K562 (cell line): ENCODE data around the gene PHF21B. TPM values are rescaled to one million over a fixed set of nuclear protein-coding genes. Genes with fewer than 3 reads are reported as not detected.

Source experiments
- BRF1 ChIP-seq: IDR thresholded peaks from 3 replicates; pipeline ENCODE4 v1.6.1; 2011; ENCODE audit warnings: borderline replicate concordance, mild to moderate bottlenecking; ENCODE audit not compliant: insufficient read length; ENCODE audit errors: extremely low read depth
- ELF2 ChIP-seq: fragments of 250-450 bp; sonication (Bioruptor Pico); IDR thresholded peaks from 2 replicates; pipeline ENCODE4 v1.5.0; 2021; ENCODE audit warnings: mild to moderate bottlenecking
- GATAD2A ChIP-seq: fragments of 450-650 bp; IDR thresholded peaks from 2 replicates; pipeline ENCODE4 v1.6.1; 2017
- HEY1 ChIP-seq: fragments of 250-450 bp; sonication (Bioruptor Pico); IDR thresholded peaks from 2 replicates; pipeline ENCODE4 v1.5.0; 2020; ENCODE audit warnings: mild to moderate bottlenecking, moderate library complexity, borderline replicate concordance
- ILF3 ChIP-seq: fragments of 450-650 bp; IDR thresholded peaks from 2 replicates; pipeline ENCODE4 v1.6.1; 2018; ENCODE audit warnings: antibody characterized with exemption, mild to moderate bottlenecking, moderate library complexity, borderline replicate concordance
- MED1 ChIP-seq: sonication (generic); formaldehyde crosslinking; IDR thresholded peaks from 2 replicates; pipeline ENCODE4 v1.8.1; 2023; ENCODE audit warnings: missing genetic modification reagents, borderline replicate concordance
- PCBP2 ChIP-seq: fragments of 200-400 bp; formaldehyde crosslinking; IDR thresholded peaks from 2 replicates; pipeline ENCODE4 v1.6.1; 2018; ENCODE audit warnings: low read length, low read depth, mild to moderate bottlenecking, moderate library complexity; ENCODE audit not compliant: poor library complexity, severe bottlenecking
- POLR2A ChIP-seq: fragments of 450-650 bp; conservative IDR thresholded peaks from 2 replicates; pipeline ENCODE4 v1.6.1; 2016
- RBM22 ChIP-seq: fragments of 200-400 bp; formaldehyde crosslinking; IDR thresholded peaks from 2 replicates; pipeline ENCODE4 v1.6.1; 2018; ENCODE audit warnings: low read length, low read depth; ENCODE audit not compliant: poor library complexity, severe bottlenecking
- RERE ChIP-seq: sonication (generic); formaldehyde crosslinking; IDR thresholded peaks from 2 replicates; pipeline ENCODE4 v1.8.0; 2023; ENCODE audit warnings: missing genetic modification reagents, mild to moderate bottlenecking, borderline replicate concordance
- TAL1 ChIP-seq: fragments of 450-650 bp; IDR thresholded peaks from 2 replicates; pipeline ENCODE4 v1.6.1; 2016; ENCODE audit warnings: mild to moderate bottlenecking
- TCF7L2 ChIP-seq: fragments of 150-350 bp; IDR thresholded peaks from 2 replicates; pipeline ENCODE4 v1.6.1; 2016; ENCODE audit warnings: low read depth, mild to moderate bottlenecking, low read length, moderate library complexity
- ZNF174 ChIP-seq: fragments of 250-450 bp; sonication (Bioruptor Pico); IDR thresholded peaks from 2 replicates; pipeline ENCODE4 v1.4.0; 2020; ENCODE audit warnings: mild to moderate bottlenecking
- ZNF274 ChIP-seq: IDR thresholded peaks from 2 replicates; pipeline ENCODE4 v1.6.1; 2011; ENCODE audit warnings: low read depth, mild to moderate bottlenecking, low read length, moderate library complexity, borderline replicate concordance
- ZNF277 ChIP-seq: fragments of 250-450 bp; sonication (Bioruptor Pico); IDR thresholded peaks from 2 replicates; pipeline ENCODE4 v1.8.0; 2022; ENCODE audit warnings: inconsistent platforms, mild to moderate bottlenecking, moderate library complexity, borderline replicate concordance
- ZNF589 ChIP-seq: fragments of 200-800 bp; sonication (Bioruptor generic); IDR thresholded peaks from 2 replicates; pipeline ENCODE4 v1.6.1; 2016; ENCODE audit warnings: low read depth, missing genetic modification characterization, missing compliant biosample characterization
- ZNF79 ChIP-seq: fragments of 250-450 bp; sonication (Bioruptor Pico); IDR thresholded peaks from 2 replicates; pipeline ENCODE4 v1.4.0; 2020; ENCODE audit warnings: low read depth, mild to moderate bottlenecking, moderate library complexity
- polyA plus RNA-seq, 8 experiments: library from polyadenylated mRNA; depleted of rRNA in 4 of 8; stranded (reverse) in 5 of 8; unstranded in 3 of 8; fragments of >200 nt; fragmentation: Nextera tagmentation in 2 of 8; fragmentation: Illumina TruSeq in 1 of 8; extraction: Ambion mirVana in 2 of 8; extraction: Trizol in 1 of 8; gene quantifications; 2 replicates each; pipeline versions ENCODE4 v1.2.1 to v1.2.3, GENCODE V29; 2011 to 2014; ENCODE audit warnings: inconsistent platforms in 1 of 8, missing spikeins in 1 of 8
- total RNA-seq, 7 experiments: library from RNA; depleted of rRNA in 6 of 7; stranded (reverse); fragments of >200 nt in 6 of 7; fragmentation: Illumina TruSeq in 2 of 7; extraction: Trizol in 2 of 7; gene quantifications; 2 replicates each; pipeline versions ENCODE4 v1.2.1 to v1.2.3, GENCODE V29; 2011 to 2021; ENCODE audit warnings: low replicate concordance in 1 of 7
- TF ChIP-seq, protein P1 (sequence below): sonication (generic); formaldehyde crosslinking; IDR thresholded peaks from 2 replicates; pipeline ENCODE4 v1.8.0; 2023; ENCODE audit warnings: mild to moderate bottlenecking, missing genetic modification reagents

The PHF21B gene
- total and polyA plus RNA-seq, 9 of the 15 experiments (the other 6 are each of a cell fraction or from before 2014, with no cell fraction given), result 0.04 TPM; not detected in 8

DNA sequence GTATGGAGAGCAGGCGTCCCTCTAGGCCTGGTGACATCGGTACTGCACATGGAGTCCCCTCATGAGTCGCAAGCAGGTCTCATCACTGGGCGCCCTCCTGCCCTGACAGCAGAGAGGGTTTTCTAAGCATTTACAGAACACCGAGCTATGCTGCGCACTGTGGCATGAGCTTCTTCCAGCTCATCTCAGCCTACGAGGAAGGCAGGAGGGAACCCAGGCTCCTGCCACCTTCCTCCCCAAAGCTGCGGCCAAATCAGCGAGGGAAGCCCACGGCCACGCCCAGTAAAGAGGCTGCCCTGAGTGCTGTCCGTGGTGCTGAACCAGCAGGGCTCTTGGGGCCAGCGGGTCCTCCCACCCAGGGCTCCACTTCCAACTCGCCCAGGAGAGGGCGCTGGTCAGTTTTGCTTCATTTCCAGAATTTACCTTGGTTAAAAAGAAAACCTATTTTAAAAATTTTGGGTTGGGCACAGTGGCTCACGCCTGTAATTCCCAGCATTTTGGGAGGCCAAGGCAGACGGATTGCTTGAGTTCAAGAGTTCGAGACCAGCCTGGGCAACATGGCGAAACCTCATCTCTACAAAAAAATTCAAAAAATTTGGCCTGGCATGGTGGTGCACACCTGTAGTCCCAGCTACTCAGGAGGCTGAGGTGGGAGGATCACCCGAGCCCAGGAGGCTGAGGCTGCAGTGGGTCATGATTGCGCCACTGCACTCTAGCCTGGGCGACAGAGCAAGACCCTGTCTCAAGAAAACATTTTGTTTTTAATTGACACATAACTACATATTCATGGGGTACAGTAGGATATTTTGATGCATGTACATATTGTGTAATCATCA lies 34.2 kb downstream of the PHF21B start (continued):
- TF ChIP-seq, protein P1, sequence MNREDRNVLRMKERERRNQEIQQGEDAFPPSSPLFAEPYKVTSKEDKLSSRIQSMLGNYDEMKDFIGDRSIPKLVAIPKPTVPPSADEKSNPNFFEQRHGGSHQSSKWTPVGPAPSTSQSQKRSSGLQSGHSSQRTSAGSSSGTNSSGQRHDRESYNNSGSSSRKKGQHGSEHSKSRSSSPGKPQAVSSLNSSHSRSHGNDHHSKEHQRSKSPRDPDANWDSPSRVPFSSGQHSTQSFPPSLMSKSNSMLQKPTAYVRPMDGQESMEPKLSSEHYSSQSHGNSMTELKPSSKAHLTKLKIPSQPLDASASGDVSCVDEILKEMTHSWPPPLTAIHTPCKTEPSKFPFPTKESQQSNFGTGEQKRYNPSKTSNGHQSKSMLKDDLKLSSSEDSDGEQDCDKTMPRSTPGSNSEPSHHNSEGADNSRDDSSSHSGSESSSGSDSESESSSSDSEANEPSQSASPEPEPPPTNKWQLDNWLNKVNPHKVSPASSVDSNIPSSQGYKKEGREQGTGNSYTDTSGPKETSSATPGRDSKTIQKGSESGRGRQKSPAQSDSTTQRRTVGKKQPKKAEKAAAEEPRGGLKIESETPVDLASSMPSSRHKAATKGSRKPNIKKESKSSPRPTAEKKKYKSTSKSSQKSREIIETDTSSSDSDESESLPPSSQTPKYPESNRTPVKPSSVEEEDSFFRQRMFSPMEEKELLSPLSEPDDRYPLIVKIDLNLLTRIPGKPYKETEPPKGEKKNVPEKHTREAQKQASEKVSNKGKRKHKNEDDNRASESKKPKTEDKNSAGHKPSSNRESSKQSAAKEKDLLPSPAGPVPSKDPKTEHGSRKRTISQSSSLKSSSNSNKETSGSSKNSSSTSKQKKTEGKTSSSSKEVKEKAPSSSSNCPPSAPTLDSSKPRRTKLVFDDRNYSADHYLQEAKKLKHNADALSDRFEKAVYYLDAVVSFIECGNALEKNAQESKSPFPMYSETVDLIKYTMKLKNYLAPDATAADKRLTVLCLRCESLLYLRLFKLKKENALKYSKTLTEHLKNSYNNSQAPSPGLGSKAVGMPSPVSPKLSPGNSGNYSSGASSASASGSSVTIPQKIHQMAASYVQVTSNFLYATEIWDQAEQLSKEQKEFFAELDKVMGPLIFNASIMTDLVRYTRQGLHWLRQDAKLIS (CRISPR knock-in tag), result 0 out of 2 replicates have a peak, but pooled peaks have one; percentile 36
- TF ChIP-seq ZNF274 (no peak), ZNF277 (CRISPR knock-in tag) (no peak), RERE (CRISPR knock-in tag) (no peak), TAL1 (no peak), RBM22 (no peak), POLR2A (no peak), ZNF79 (CRISPR knock-in tag) (no peak), ELF2 (CRISPR knock-in tag) (no peak), TCF7L2 (no peak), GATAD2A (no peak), PCBP2 (no peak), ZNF174 (CRISPR knock-in tag) (no peak), HEY1 (no peak), ZNF589 (CRISPR knock-in tag) (no peak), BRF1 (no peak), ILF3 (no peak), MED1 (CRISPR knock-in tag) (no peak)
